Smooth muscle cell (in vitro differentiated cells): Measurements from ENCODE around the gene GSTA2. TPM values are rescaled to one million over a fixed set of nuclear protein-coding genes. Genes with fewer than 3 reads are reported as not detected.
"Not testable (repeated sequence)": the region's sequence is repeated elsewhere in the genome, so short reads cannot be mapped to it uniquely, and the experiment has no call there.

ENCODE experiments used
- DNase-seq: peaks from one replicate; lab custom pipeline; 2025; ENCODE audit not compliant: unreplicated experiment; lab: John Stamatoyannopoulos, UW
- H2AFZ ChIP-seq: fragments of 200-600 bp; sonication (generic); 2 replicates; pipeline ENCODE4 v1.6.0; 2016; ENCODE audit warnings: antibody characterized with exemption, low read depth, mild to moderate bottlenecking
- H3F3A ChIP-seq: fragments of 200-600 bp; sonication (generic); 2 replicates; pipeline ENCODE4 v1.6.0; 2017; ENCODE audit warnings: antibody characterized with exemption, low read depth
- H3K27ac ChIP-seq: fragments of 200-600 bp; sonication (generic); 2 replicates; pipeline ENCODE4 v1.5.1; 2016; ENCODE audit warnings: low read depth, mild to moderate bottlenecking
- H3K27me3 ChIP-seq: fragments of 200-600 bp; sonication (generic); 2 replicates; pipeline ENCODE4 v1.6.1; 2016; ENCODE audit warnings: low read depth, mild to moderate bottlenecking
- H3K36me3 ChIP-seq: fragments of 200-600 bp; sonication (generic); 2 replicates; pipeline ENCODE4 v1.5.1; 2016; ENCODE audit warnings: low read depth
- H3K4me1 ChIP-seq: fragments of 200-600 bp; sonication (generic); 2 replicates; pipeline ENCODE4 v1.5.1; 2016; ENCODE audit warnings: low read depth
- H3K4me2 ChIP-seq: fragments of 200-600 bp; sonication (generic); 2 replicates; pipeline ENCODE4 v1.6.0; 2016; ENCODE audit warnings: mild to moderate bottlenecking
- H3K4me3 ChIP-seq: fragments of 200-600 bp; sonication (generic); 2 replicates; pipeline ENCODE4 v1.5.1; 2016; ENCODE audit warnings: mild to moderate bottlenecking
- H3K79me2 ChIP-seq: fragments of 200-600 bp; sonication (generic); 2 replicates; pipeline ENCODE4 v1.6.0; 2016; ENCODE audit warnings: low read depth, mild to moderate bottlenecking
- H3K9ac ChIP-seq: fragments of 200-600 bp; sonication (generic); 2 replicates; pipeline ENCODE4 v1.6.0; 2016; ENCODE audit warnings: low read depth
- H3K9me3 ChIP-seq: fragments of 200-600 bp; sonication (generic); replicated peaks from 2 replicates; pipeline ENCODE4 v1.5.1; 2016; ENCODE audit warnings: low read depth
- H4K20me1 ChIP-seq: fragments of 200-600 bp; sonication (generic); 2 replicates; pipeline ENCODE4 v1.6.0; 2016; ENCODE audit warnings: low read depth
- WGBS: methylation state at CpG from one replicate; pipeline ENCODE4 v1.1.7; 2016; ENCODE audit warnings: low lambda C conversion rate; 5-methylcytosine and 5-hydroxymethylcytosine counted together
- polyA plus RNA-seq: library from polyadenylated mRNA; unstranded; fragments of >200 nt; fragmentation: Nextera tagmentation; extraction: Ambion mirVana; gene quantifications from 2 replicates; pipeline ENCODE4 v1.2.1, GENCODE V29; 2016
- total RNA-seq: library from RNA; depleted of rRNA; stranded (reverse); fragments of >200 nt; gene quantifications from 2 replicates; pipeline ENCODE4 v1.2.3, GENCODE V29; 2014
- TF ChIP-seq, protein P1 (sequence below): fragments of 200-600 bp; sonication (generic); IDR thresholded peaks from 2 replicates; pipeline ENCODE4 v1.5.1; 2017; ENCODE audit warnings: borderline replicate concordance, mild to moderate bottlenecking, antibody characterized with exemption; ENCODE audit not compliant: insufficient read depth, poor library complexity, severe bottlenecking

Gene GSTA2
- total and polyA plus RNA-seq, 2 experiments from 2014 or later: 0.65 TPM; not detected in 1

DNA sequence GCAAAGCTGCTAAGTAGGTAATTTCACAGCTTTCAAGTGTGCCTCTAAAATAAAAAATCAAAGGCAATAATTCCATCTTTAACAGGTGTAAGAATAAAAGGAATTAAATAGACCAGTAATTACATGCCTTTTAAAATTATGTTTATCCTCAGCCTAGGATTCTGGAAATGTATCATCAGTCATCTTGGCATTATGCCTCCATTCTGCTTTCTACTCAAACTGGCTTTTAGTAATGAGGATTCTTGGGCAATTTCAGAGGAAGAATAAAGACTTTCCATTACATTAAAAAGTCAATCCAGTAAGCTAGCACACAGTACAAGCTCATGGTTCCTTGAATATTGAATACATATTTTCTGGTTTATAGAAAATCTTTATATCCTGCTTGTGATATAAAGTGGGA, 44.7 kb downstream of the GSTA2 start:
- no peak overlapping the region for H3K4me3 ChIP-seq
- no peaks in the 10 kb centered on the region for H3K36me3 ChIP-seq
- H3K9ac ChIP-seq: no peak overlapping the region
- H3K27ac ChIP-seq: no peak overlapping the region
- no peaks in the 10 kb centered on the region for H4K20me1 ChIP-seq
- no peaks in the 10 kb centered on the region for H3K9me3 ChIP-seq
- no peak overlapping the region for H2AFZ ChIP-seq
- H3K4me1 ChIP-seq: no peaks in the 10 kb centered on the region
- H3K27me3 ChIP-seq: no peaks in the 10 kb centered on the region
- TF ChIP-seq, protein P1, sequence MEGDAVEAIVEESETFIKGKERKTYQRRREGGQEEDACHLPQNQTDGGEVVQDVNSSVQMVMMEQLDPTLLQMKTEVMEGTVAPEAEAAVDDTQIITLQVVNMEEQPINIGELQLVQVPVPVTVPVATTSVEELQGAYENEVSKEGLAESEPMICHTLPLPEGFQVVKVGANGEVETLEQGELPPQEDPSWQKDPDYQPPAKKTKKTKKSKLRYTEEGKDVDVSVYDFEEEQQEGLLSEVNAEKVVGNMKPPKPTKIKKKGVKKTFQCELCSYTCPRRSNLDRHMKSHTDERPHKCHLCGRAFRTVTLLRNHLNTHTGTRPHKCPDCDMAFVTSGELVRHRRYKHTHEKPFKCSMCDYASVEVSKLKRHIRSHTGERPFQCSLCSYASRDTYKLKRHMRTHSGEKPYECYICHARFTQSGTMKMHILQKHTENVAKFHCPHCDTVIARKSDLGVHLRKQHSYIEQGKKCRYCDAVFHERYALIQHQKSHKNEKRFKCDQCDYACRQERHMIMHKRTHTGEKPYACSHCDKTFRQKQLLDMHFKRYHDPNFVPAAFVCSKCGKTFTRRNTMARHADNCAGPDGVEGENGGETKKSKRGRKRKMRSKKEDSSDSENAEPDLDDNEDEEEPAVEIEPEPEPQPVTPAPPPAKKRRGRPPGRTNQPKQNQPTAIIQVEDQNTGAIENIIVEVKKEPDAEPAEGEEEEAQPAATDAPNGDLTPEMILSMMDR: no peak
- H3K79me2 ChIP-seq: no peaks in the 10 kb centered on the region
- no peaks in the 10 kb centered on the region for H3F3A ChIP-seq
- no peak for DNase-seq
- no peak overlapping the region for H3K4me2 ChIP-seq

DNA sequence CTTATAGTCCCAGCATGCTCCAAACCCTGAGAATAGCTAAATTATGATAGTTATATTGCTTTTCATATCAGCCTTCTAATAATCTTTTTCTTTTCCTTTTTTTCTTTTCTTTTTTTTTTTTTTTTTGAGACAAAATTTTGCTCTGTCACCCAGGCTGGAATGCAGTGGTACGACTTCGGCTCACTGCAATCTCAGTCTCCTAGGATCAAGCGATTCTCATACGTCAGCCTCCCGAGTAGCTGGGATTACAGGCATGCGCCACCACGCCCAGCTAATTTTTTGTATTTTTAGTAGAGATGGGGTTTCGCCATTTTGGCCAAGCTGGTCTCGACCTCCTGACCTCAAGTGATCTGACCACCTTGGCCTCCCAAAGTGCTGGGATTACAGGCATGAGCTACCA, 48.5 kb downstream of the GSTA2 start:
- 98% methylated on average over 9 of the region's 9 CpGs for WGBS
- H3K4me3 ChIP-seq, H3K4me1 ChIP-seq, H3K9me3 ChIP-seq, H3K79me2 ChIP-seq, H3K9ac ChIP-seq, H3F3A ChIP-seq, H3K27me3 ChIP-seq, H3K27ac ChIP-seq, H2AFZ ChIP-seq, H3K4me2 ChIP-seq, H4K20me1 ChIP-seq, H3K36me3 ChIP-seq, DNase-seq: not testable (repeated sequence)

DNA sequence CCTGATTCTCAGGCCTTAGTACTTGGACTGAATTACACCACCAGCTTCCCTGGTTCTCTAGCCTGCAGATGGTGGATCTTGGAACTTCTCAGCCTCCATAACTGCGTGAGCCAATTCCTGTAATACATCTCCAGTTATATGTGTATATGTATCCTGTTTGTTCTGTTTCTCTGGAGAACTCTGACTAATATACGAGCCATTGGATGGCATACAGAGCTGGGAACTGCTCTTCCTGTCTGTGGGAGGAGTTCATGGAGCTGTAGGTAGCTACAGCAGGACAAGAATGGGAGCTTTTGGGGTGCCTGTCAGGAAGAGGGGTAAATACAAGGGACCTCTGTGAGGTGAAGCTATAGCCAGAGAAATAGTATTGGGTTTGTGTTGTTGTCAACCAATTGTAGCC, 51.1 kb downstream of the GSTA2 start:
- Histone ChIP-seq H3K36me3 (no peaks in the 10 kb centered on the region), H3K4me3 (no peak overlapping the region), H3K9ac (no peak overlapping the region), H3F3A (no peaks in the 10 kb centered on the region), H3K79me2 (no peaks in the 10 kb centered on the region), H2AFZ (no peak overlapping the region), H3K27ac (no peak overlapping the region), H3K4me2 (no peak overlapping the region), H4K20me1 (no peaks in the 10 kb centered on the region), H3K9me3 (no peaks in the 10 kb centered on the region), H3K27me3 (no peaks in the 10 kb centered on the region), H3K4me1 (no peaks in the 10 kb centered on the region)
- TF ChIP-seq, protein P1: no peak
- 90% methylated on average over 2 of the region's 2 CpGs for WGBS
- no peak for DNase-seq

DNA sequence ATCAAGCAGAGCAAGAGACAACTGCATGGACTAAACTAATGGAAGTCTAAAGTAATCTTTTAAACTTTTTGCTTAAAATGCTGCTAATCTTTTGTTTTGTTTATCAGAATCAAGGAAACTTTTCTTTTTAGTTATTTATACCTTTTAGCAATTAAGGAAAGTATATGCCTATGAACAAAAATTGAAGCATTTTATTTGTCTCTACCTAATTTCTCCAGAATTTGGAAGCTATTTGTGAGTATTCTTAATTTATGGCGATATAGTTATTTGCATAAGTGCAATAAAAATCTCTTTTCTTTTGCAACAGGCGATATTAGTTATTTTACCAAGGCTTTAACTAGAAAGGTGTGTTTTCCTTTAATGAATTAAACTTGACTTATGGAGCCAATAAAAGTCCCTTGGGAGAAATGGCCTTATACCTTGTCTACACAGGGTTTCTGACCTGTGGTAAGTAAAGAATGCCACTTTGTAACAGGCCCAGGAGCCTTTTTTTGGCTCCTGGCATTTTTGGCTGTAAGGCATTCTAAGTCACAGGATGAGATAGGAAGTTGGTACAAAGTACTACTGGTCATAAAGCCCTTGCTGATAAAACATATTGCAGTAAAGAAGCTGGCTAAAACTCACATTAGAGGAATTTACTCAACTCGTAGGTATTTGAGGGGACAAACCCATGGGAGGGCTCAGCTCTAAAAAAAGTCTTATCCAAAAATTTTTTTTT, 55.2 kb downstream of the GSTA2 start:
- no peaks in the 10 kb centered on the region for H3K27me3 ChIP-seq
- no peak overlapping the region for H3K27ac ChIP-seq
- no peak overlapping the region for H3K9ac ChIP-seq
- H3K36me3 ChIP-seq: no peaks in the 10 kb centered on the region
- H3F3A ChIP-seq: no peaks in the 10 kb centered on the region
- no peaks in the 10 kb centered on the region for H3K4me1 ChIP-seq
- no peak overlapping the region for H3K4me2 ChIP-seq
- H3K79me2 ChIP-seq: no peaks in the 10 kb centered on the region
- 81% methylated on average over 3 of the region's 3 CpGs for WGBS
- DNase-seq: no peak
- TF ChIP-seq, protein P1: no peak
- no peak overlapping the region for H2AFZ ChIP-seq
- no peaks in the 10 kb centered on the region for H4K20me1 ChIP-seq
- H3K9me3 ChIP-seq: no peaks in the 10 kb centered on the region
- H3K4me3 ChIP-seq: no peak overlapping the region
